Measurements from ENCODE around the gene SNAP25.

GRCh38 chr20:10242166-10242565 is 23.5 kb downstream of the SNAP25 start:
- no peak for TF ChIP-seq CTCF (IDR thresholded peaks at IDR 0.05)
- no peak for TF ChIP-seq POLR2A (IDR thresholded peaks at IDR 0.05)
- no peak for TF ChIP-seq EP300 (IDR thresholded peaks at IDR 0.05)
- no peak for TF ChIP-seq POLR2AphosphoS5 (IDR thresholded peaks at IDR 0.05)

Data from sigmoid colon (tissue), 4 donors.